HepG2 (cell line): ENCODE data around the gene MAB21L4. TPM values are rescaled to one million over a fixed set of nuclear protein-coding genes. Genes with fewer than 3 reads are reported as not detected.

ENCODE experiments used
- BCLAF1 ChIP-seq: fragments of 450-650 bp; IDR thresholded peaks from 2 replicates; pipeline ENCODE4 v1.6.1; 2017; ENCODE audit warnings: mild to moderate bottlenecking
- CENPT ChIP-seq: sonication (generic); formaldehyde crosslinking; IDR thresholded peaks from 2 replicates; pipeline ENCODE4 v1.8.0; 2022; ENCODE audit warnings: low read depth, mild to moderate bottlenecking, moderate library complexity, missing genetic modification reagents
- ELF4 ChIP-seq: sonication (generic); formaldehyde crosslinking; IDR thresholded peaks from 2 replicates; pipeline ENCODE4 v1.5.0; 2020; ENCODE audit warnings: missing genetic modification reagents, mild to moderate bottlenecking, moderate library complexity, borderline replicate concordance
- KLF16 ChIP-seq, 2 experiments: sonication (generic) in 1 of 2; formaldehyde crosslinking in 1 of 2; IDR thresholded peaks; 2 replicates each; pipeline versions ENCODE4 v1.6.1 to v1.8.0; 2016 to 2023; ENCODE audit warnings: missing genetic modification reagents in 2 of 2, missing compliant biosample characterization in 1 of 2
- NCOA2 ChIP-seq: sonication (generic); formaldehyde crosslinking; IDR thresholded peaks from 2 replicates; pipeline ENCODE4 v1.8.0; 2022; ENCODE audit warnings: inconsistent platforms
- NR2F1 ChIP-seq, 2 experiments: fragments of 450-650 bp in 1 of 2; formaldehyde crosslinking in 1 of 2; IDR thresholded peaks; 2 replicates each; pipeline versions ENCODE4 v1.5.0 to v1.6.1; 2016 to 2020; ENCODE audit warnings: mild to moderate bottlenecking in 1 of 2, missing compliant biosample characterization in 1 of 2, missing genetic modification reagents in 1 of 2, moderate library complexity in 1 of 2
- PCBP2 ChIP-seq: fragments of 200-400 bp; formaldehyde crosslinking; optimal IDR thresholded peaks from 2 replicates; pipeline ENCODE3; 2018; ENCODE audit warnings: low read length, low read depth; ENCODE audit not compliant: poor library complexity, severe bottlenecking
- REXO4 ChIP-seq: sonication (generic); formaldehyde crosslinking; IDR thresholded peaks from 2 replicates; pipeline ENCODE4 v1.8.0; 2022; ENCODE audit warnings: missing genetic modification reagents, mild to moderate bottlenecking, borderline replicate concordance
- SAFB2 ChIP-seq: sonication (generic); formaldehyde crosslinking; IDR thresholded peaks from 2 replicates; pipeline ENCODE4 v1.5.1; 2020; ENCODE audit warnings: missing genetic modification reagents, low read depth, mild to moderate bottlenecking, borderline replicate concordance
- TCF7L2 ChIP-seq: IDR thresholded peaks from 2 replicates; pipeline ENCODE4 v1.6.1; 2011; ENCODE audit warnings: mild to moderate bottlenecking, low read depth, low read length, moderate library complexity
- TOE1 ChIP-seq: sonication (generic); formaldehyde crosslinking; IDR thresholded peaks from 2 replicates; pipeline ENCODE4 v1.4.0; 2020; ENCODE audit warnings: mild to moderate bottlenecking, missing genetic modification reagents
- ZNF232 ChIP-seq: sonication (generic); formaldehyde crosslinking; IDR thresholded peaks from 2 replicates; pipeline ENCODE4 v1.4.0; 2020; ENCODE audit warnings: missing genetic modification reagents, borderline replicate concordance
- ZNF44 ChIP-seq: sonication (generic); formaldehyde crosslinking; IDR thresholded peaks from 2 replicates; pipeline ENCODE4 v1.5.1; 2020; ENCODE audit warnings: mild to moderate bottlenecking, missing genetic modification reagents
- ZNF501 ChIP-seq: sonication (generic); formaldehyde crosslinking; IDR thresholded peaks from 2 replicates; pipeline ENCODE4 v1.5.1; 2020; ENCODE audit warnings: mild to moderate bottlenecking, moderate library complexity, missing genetic modification reagents
- ZNF615 ChIP-seq: sonication (generic); formaldehyde crosslinking; IDR thresholded peaks from 2 replicates; pipeline ENCODE4 v1.5.0; 2020; ENCODE audit warnings: mild to moderate bottlenecking, missing genetic modification reagents, borderline replicate concordance
- ZNF678 ChIP-seq: sonication (generic); formaldehyde crosslinking; IDR thresholded peaks from 2 replicates; pipeline ENCODE4 v1.4.0; 2020; ENCODE audit warnings: mild to moderate bottlenecking, missing genetic modification reagents
- polyA plus RNA-seq, 8 experiments: library from polyadenylated mRNA; depleted of rRNA in 3 of 8; stranded (reverse) in 7 of 8; unstranded in 1 of 8; fragments of >200 nt; fragmentation: Illumina TruSeq in 4 of 8; extraction: Trizol in 4 of 8; gene quantifications; 2 replicates each; pipeline versions ENCODE4 v1.2.1 to v1.2.3, GENCODE V29; 2011 to 2016; ENCODE audit warnings: low read depth in 4 of 8, missing spikeins in 1 of 8, mixed read lengths in 1 of 8; ENCODE audit not compliant: insufficient read depth in 1 of 8
- total RNA-seq, 5 experiments: library from RNA; depleted of rRNA; stranded (reverse); fragments of >200 nt; fragmentation: Illumina TruSeq; extraction: Trizol; gene quantifications; 2 replicates each; pipeline ENCODE4 v1.2.3, GENCODE V29; 2016; ENCODE audit warnings: low read depth in 1 of 5
- TF ChIP-seq, protein P1 (sequence below): sonication (generic); formaldehyde crosslinking; IDR thresholded peaks from 2 replicates; pipeline ENCODE4 v1.4.0; 2020; ENCODE audit warnings: missing genetic modification reagents
- TF ChIP-seq, protein P2 (sequence below): sonication (generic); formaldehyde crosslinking; IDR thresholded peaks from 2 replicates; pipeline ENCODE4 v1.5.0; 2020; ENCODE audit warnings: missing genetic modification reagents
- TF ChIP-seq, protein P3 (sequence below): sonication (generic); formaldehyde crosslinking; conservative IDR thresholded peaks from 2 replicates; pipeline ENCODE4 v1.4.0; 2020; ENCODE audit warnings: mild to moderate bottlenecking, missing genetic modification reagents, moderate library complexity

Gene MAB21L4
- total and polyA plus RNA-seq, 2 of the 13 experiments (the other 11 are each of a cell fraction or from before 2014, with no cell fraction given): 3.0 to 14.0 TPM

GRCh38 chr2:240873805-240874714, 21.9 kb downstream of the MAB21L4 start (continued):
- TF ChIP-seq, protein P1, sequence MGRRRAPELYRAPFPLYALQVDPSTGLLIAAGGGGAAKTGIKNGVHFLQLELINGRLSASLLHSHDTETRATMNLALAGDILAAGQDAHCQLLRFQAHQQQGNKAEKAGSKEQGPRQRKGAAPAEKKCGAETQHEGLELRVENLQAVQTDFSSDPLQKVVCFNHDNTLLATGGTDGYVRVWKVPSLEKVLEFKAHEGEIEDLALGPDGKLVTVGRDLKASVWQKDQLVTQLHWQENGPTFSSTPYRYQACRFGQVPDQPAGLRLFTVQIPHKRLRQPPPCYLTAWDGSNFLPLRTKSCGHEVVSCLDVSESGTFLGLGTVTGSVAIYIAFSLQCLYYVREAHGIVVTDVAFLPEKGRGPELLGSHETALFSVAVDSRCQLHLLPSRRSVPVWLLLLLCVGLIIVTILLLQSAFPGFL (CRISPR knock-in tag): no peak
- peak in 1 of 2 experiments; percentile 65; a peak in 1 of 4 replicates for TF ChIP-seq NR2F1 (CRISPR knock-in tag; IDR thresholded peaks at IDR 0.05)
- TF ChIP-seq PCBP2: no peak
- peak in 1 of 2 experiments; percentile 86; a peak in 2 of 4 replicates for TF ChIP-seq KLF16 (CRISPR knock-in tag; IDR thresholded peaks at IDR 0.05)
- TF ChIP-seq TOE1 (CRISPR knock-in tag): no peak
- peak; percentile 97 for TF ChIP-seq SAFB2 (CRISPR knock-in tag)
- TF ChIP-seq ZNF232 (CRISPR knock-in tag): no peak
- no peak for TF ChIP-seq BCLAF1
- TF ChIP-seq, protein P2, sequence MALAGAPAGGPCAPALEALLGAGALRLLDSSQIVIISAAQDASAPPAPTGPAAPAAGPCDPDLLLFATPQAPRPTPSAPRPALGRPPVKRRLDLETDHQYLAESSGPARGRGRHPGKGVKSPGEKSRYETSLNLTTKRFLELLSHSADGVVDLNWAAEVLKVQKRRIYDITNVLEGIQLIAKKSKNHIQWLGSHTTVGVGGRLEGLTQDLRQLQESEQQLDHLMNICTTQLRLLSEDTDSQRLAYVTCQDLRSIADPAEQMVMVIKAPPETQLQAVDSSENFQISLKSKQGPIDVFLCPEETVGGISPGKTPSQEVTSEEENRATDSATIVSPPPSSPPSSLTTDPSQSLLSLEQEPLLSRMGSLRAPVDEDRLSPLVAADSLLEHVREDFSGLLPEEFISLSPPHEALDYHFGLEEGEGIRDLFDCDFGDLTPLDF (CRISPR knock-in tag): no peak
- TF ChIP-seq ZNF615 (CRISPR knock-in tag): no peak
- TF ChIP-seq NCOA2: peak; percentile 81
- no peak for TF ChIP-seq ELF4
- TF ChIP-seq TCF7L2: no peak
- peak; percentile 78 for TF ChIP-seq ZNF44 (CRISPR knock-in tag)
- TF ChIP-seq, protein P3, sequence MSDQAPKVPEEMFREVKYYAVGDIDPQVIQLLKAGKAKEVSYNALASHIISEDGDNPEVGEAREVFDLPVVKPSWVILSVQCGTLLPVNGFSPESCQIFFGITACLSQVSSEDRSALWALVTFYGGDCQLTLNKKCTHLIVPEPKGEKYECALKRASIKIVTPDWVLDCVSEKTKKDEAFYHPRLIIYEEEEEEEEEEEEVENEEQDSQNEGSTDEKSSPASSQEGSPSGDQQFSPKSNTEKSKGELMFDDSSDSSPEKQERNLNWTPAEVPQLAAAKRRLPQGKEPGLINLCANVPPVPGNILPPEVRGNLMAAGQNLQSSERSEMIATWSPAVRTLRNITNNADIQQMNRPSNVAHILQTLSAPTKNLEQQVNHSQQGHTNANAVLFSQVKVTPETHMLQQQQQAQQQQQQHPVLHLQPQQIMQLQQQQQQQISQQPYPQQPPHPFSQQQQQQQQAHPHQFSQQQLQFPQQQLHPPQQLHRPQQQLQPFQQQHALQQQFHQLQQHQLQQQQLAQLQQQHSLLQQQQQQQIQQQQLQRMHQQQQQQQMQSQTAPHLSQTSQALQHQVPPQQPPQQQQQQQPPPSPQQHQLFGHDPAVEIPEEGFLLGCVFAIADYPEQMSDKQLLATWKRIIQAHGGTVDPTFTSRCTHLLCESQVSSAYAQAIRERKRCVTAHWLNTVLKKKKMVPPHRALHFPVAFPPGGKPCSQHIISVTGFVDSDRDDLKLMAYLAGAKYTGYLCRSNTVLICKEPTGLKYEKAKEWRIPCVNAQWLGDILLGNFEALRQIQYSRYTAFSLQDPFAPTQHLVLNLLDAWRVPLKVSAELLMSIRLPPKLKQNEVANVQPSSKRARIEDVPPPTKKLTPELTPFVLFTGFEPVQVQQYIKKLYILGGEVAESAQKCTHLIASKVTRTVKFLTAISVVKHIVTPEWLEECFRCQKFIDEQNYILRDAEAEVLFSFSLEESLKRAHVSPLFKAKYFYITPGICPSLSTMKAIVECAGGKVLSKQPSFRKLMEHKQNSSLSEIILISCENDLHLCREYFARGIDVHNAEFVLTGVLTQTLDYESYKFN (CRISPR knock-in tag): peak; percentile 98
- TF ChIP-seq ZNF501 (CRISPR knock-in tag): peak; percentile 88
- peak; percentile 66; the same call in 1 of the 2 replicates for TF ChIP-seq CENPT
- TF ChIP-seq ZNF678 (CRISPR knock-in tag): peak; percentile 27; the same call in 1 of the 2 replicates
- no peak for TF ChIP-seq REXO4 (CRISPR knock-in tag)
